Mesendoderm (in vitro differentiated cells): ENCODE results near the gene CEP63.

Source experiments
- DNase-seq: peaks from one replicate; pipeline ENCODE4 v3.0.0; 2013
- H2AK5ac ChIP-seq: 2 replicates; pipeline ENCODE4 v1.6.1; 2013; ENCODE audit warnings: low read length, inconsistent platforms
- H2BK120ac ChIP-seq: 2 replicates; pipeline ENCODE4 v1.6.1; 2013; ENCODE audit warnings: low read depth, mild to moderate bottlenecking, low read length, moderate library complexity, mixed read lengths
- H2BK15ac ChIP-seq: replicated peaks from 2 replicates; pipeline ENCODE4 v1.6.1; 2013; ENCODE audit warnings: low read depth, mild to moderate bottlenecking, moderate library complexity
- H2BK5ac ChIP-seq: 2 replicates; pipeline ENCODE4 v1.6.1; 2013; ENCODE audit warnings: low read length, inconsistent platforms
- H3K18ac ChIP-seq: 2 replicates; pipeline ENCODE4 v1.6.1; 2013; ENCODE audit warnings: mild to moderate bottlenecking, low read length, mixed read lengths
- H3K23ac ChIP-seq: one replicate; pipeline ENCODE4 v1.6.1; 2013; ENCODE audit warnings: low read length
- H3K27ac ChIP-seq: 2 replicates; pipeline ENCODE4 v1.5.1; 2013; ENCODE audit warnings: low read depth, mild to moderate bottlenecking, inconsistent platforms, low read length, moderate library complexity
- H3K27me3 ChIP-seq: 2 replicates; pipeline ENCODE4 v1.6.1; 2013; ENCODE audit warnings: low read length, control low read depth, mild to moderate bottlenecking, inconsistent platforms; ENCODE audit not compliant: insufficient read depth, poor library complexity
- H3K36me3 ChIP-seq: 2 replicates; pipeline ENCODE4 v1.6.1; 2013; ENCODE audit warnings: low read length, inconsistent platforms; ENCODE audit not compliant: control insufficient read depth, insufficient read depth
- H3K4ac ChIP-seq: one replicate; pipeline ENCODE4 v1.6.1; 2013; ENCODE audit warnings: low read depth, mild to moderate bottlenecking, low read length, moderate library complexity
- H3K4me1 ChIP-seq: 2 replicates; pipeline ENCODE4 v1.6.1; 2013; ENCODE audit warnings: low read depth, low read length, inconsistent platforms; ENCODE audit not compliant: control insufficient read depth
- H3K4me2 ChIP-seq: 2 replicates; pipeline ENCODE4 v1.6.1; 2013; ENCODE audit warnings: low read length
- H3K4me3 ChIP-seq: 2 replicates; pipeline ENCODE4 v1.5.1; 2013; ENCODE audit warnings: mild to moderate bottlenecking, low read length
- H3K56ac ChIP-seq: one replicate; pipeline ENCODE4 v1.6.1; 2013; ENCODE audit warnings: low read length
- H3K79me1 ChIP-seq: 2 replicates; pipeline ENCODE4 v1.6.1; 2013; ENCODE audit warnings: low read length, inconsistent platforms
- H3K79me2 ChIP-seq: 2 replicates; pipeline ENCODE4 v1.6.1; 2013; ENCODE audit warnings: mild to moderate bottlenecking, low read length; ENCODE audit not compliant: control insufficient read depth, insufficient read depth
- H3K9ac ChIP-seq: 2 replicates; pipeline ENCODE4 v1.6.1; 2013; ENCODE audit warnings: low read length, inconsistent platforms
- H4K5ac ChIP-seq: one replicate; pipeline ENCODE4 v1.6.1; 2013; ENCODE audit warnings: low read length
- H4K8ac ChIP-seq: one replicate; pipeline ENCODE4 v1.6.1; 2013; ENCODE audit warnings: low read depth, mild to moderate bottlenecking, control low read depth, low read length, moderate library complexity
- WGBS: extraction: QIAGEN DNeasy Blood & Tissue Kit; methylation state at CpG from one replicate; pipeline ENCODE4 v1.1.7; 2013; ENCODE audit warnings: low lambda C conversion rate, missing lambda C conversion rate; ENCODE audit not compliant: insufficient coverage; ENCODE audit errors: extremely low coverage; 5-methylcytosine and 5-hydroxymethylcytosine counted together

CEP63 gene

DNA sequence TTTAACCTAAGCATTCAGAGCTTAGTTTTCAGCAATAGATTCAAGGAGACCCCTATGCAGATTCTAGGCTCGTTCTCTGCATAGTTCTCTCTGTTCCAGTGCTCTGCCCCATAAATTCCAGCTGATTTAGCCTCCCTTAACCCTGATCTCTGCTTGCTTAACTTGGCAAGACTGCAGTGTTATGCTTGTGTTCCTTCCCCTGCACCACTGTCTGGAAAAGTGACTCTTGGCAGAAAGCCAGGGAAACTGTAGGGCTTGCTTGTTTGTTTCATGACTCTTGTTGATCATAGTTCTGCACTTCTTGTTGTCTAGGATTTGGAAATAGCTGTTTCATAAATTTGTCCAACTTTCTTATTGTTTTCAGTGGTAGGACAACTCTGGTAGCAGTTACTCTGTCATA lies 40.2 kb upstream of the CEP63 start:
- no peak overlapping the region for H4K8ac ChIP-seq
- H3K56ac ChIP-seq = no peak overlapping the region
- no peak overlapping the region for H2BK120ac ChIP-seq
- DNase-seq = no peak
- no peaks in the 10 kb centered on the region for H3K27me3 ChIP-seq
- no CpG with 5 or more reads among the region's 1 CpG for WGBS
- H3K79me2 ChIP-seq = no peaks in the 10 kb centered on the region
- H3K18ac ChIP-seq = no peak overlapping the region
- H3K4me3 ChIP-seq = no peak overlapping the region
- no peak overlapping the region for H2AK5ac ChIP-seq
- no peak overlapping the region for H3K4ac ChIP-seq
- H3K36me3 ChIP-seq = no peaks in the 10 kb centered on the region
- H3K27ac ChIP-seq = no peak overlapping the region
- no peak overlapping the region for H4K5ac ChIP-seq
- H2BK5ac ChIP-seq = no peak overlapping the region
- H2BK15ac ChIP-seq = no peak overlapping the region
- no peak overlapping the region for H3K9ac ChIP-seq
- H3K4me2 ChIP-seq = no peak overlapping the region
- peaks cover 1% of the 10 kb centered on the region for H3K4me1 ChIP-seq
- H3K79me1 ChIP-seq = no peaks in the 10 kb centered on the region
- H3K23ac ChIP-seq = no peak overlapping the region

- H3K9ac ChIP-seq = no peak overlapping the region
- WGBS = no CpG with 5 or more reads among the region's 3 CpGs
- no peaks in the 10 kb centered on the region for H3K36me3 ChIP-seq
- H4K8ac ChIP-seq = no peak overlapping the region
- no peaks in the 10 kb centered on the region for H3K79me2 ChIP-seq
- no peaks in the 10 kb centered on the region for H3K79me1 ChIP-seq
- H3K4ac ChIP-seq = no peak overlapping the region
- DNase-seq = no peak
- no peak overlapping the region for H3K27ac ChIP-seq
- peaks cover 1% of the 10 kb centered on the region for H3K4me1 ChIP-seq
- H3K56ac ChIP-seq = no peak overlapping the region
- no peak overlapping the region for H3K23ac ChIP-seq
- no peak overlapping the region for H4K5ac ChIP-seq
- no peak overlapping the region for H2AK5ac ChIP-seq
- H3K27me3 ChIP-seq = no peaks in the 10 kb centered on the region
- H2BK5ac ChIP-seq = no peak overlapping the region
- H3K4me3 ChIP-seq = no peak overlapping the region
- no peak overlapping the region for H2BK15ac ChIP-seq
- no peak overlapping the region for H3K4me2 ChIP-seq
- no peak overlapping the region for H2BK120ac ChIP-seq
- H3K18ac ChIP-seq = no peak overlapping the region
Observed at GRCh38 chr3:134446800-134447199, 39.1 kb upstream of the CEP63 start.

DNA sequence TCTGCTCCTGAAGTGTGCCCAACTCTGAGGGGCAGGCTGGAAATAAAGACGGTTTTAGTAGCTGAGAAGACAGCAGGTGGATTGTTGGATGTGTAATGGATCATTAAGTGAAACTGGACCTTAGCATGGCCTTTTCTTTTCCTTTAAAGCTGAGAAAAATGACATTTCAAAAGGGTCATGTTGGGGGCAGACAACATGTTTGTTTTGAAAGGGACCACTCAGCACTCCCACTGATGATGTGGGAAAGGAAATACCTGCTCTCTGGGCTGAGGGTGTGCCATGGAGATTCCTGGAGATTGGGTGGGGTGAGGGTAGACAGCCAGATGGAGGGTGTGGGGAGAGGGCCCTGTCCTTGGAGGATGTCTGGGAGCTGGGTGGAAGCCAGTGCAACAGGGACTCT lies 38.5 kb upstream of the CEP63 start:
- WGBS = no CpG with 5 or more reads among the region's 1 CpG
- Histone ChIP-seq H3K9ac (no peak overlapping the region), H3K18ac (no peak overlapping the region), H3K27me3 (no peaks in the 10 kb centered on the region), H3K79me1 (no peaks in the 10 kb centered on the region), H4K5ac (no peak overlapping the region), H2AK5ac (no peak overlapping the region), H3K4me1 (peaks cover 1% of the 10 kb centered on the region), H4K8ac (no peak overlapping the region), H2BK15ac (no peak overlapping the region), H3K27ac (no peak overlapping the region), H3K4me3 (no peak overlapping the region), H2BK120ac (no peak overlapping the region), H2BK5ac (no peak overlapping the region), H3K4me2 (no peak overlapping the region), H3K23ac (no peak overlapping the region), H3K4ac (no peak overlapping the region), H3K56ac (no peak overlapping the region), H3K36me3 (no peaks in the 10 kb centered on the region), H3K79me2 (no peaks in the 10 kb centered on the region)
- no peak for DNase-seq

GRCh38 chr3:134448664-134449063 lies 37.2 kb upstream of the CEP63 start:
- Histone ChIP-seq H4K5ac (no peak overlapping the region), H3K27ac (no peak overlapping the region), H2AK5ac (no peak overlapping the region), H3K23ac (no peak overlapping the region), H3K36me3 (no peaks in the 10 kb centered on the region), H4K8ac (no peak overlapping the region), H3K4me1 (peaks cover 1% of the 10 kb centered on the region), H2BK5ac (no peak overlapping the region), H3K56ac (no peak overlapping the region), H3K27me3 (no peaks in the 10 kb centered on the region), H3K4me2 (no peak overlapping the region), H3K79me1 (no peaks in the 10 kb centered on the region), H3K79me2 (no peaks in the 10 kb centered on the region), H3K18ac (no peak overlapping the region), H2BK15ac (no peak overlapping the region), H2BK120ac (no peak overlapping the region), H3K4me3 (no peak overlapping the region), H3K4ac (no peak overlapping the region), H3K9ac (no peak overlapping the region)
- WGBS = no CpG with 5 or more reads among the region's 5 CpGs
- no peak for DNase-seq

DNA sequence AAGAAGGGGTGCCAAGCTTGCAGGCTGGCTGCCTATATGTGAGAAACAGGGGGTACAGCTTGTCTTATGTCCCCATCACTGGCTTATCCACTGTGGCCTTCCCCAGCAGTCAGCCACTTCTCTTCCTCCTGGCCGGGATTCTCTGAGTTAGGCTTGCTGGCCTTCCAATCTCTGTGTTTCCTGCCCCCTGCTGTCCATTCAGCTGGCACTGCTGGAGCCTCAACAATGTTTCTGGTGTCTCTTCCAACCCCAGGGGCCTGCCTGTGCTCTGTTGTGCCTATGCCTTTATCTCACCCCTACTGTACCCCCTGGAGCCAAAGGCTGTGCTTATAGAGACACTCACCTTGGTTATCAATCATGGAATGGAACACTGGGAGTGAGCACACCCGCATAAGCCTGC lies 36.6 kb upstream of the CEP63 start:
- Histone ChIP-seq H3K79me1 (no peaks in the 10 kb centered on the region), H3K27me3 (no peaks in the 10 kb centered on the region), H2BK15ac (no peak overlapping the region), H2AK5ac (no peak overlapping the region), H3K36me3 (no peaks in the 10 kb centered on the region), H3K4me3 (no peak overlapping the region), H3K23ac (no peak overlapping the region), H3K4ac (no peak overlapping the region), H3K56ac (peak overlapping the region; percentile 62), H3K9ac (no peak overlapping the region), H2BK120ac (no peak overlapping the region), H3K79me2 (no peaks in the 10 kb centered on the region), H3K27ac (no peak overlapping the region), H4K8ac (no peak overlapping the region), H2BK5ac (no peak overlapping the region), H3K18ac (no peak overlapping the region), H3K4me2 (no peak overlapping the region), H3K4me1 (peaks cover 1% of the 10 kb centered on the region), H4K5ac (no peak overlapping the region)
- WGBS = no CpG with 5 or more reads among the region's 2 CpGs
- peak; percentile 84 for DNase-seq

DNA sequence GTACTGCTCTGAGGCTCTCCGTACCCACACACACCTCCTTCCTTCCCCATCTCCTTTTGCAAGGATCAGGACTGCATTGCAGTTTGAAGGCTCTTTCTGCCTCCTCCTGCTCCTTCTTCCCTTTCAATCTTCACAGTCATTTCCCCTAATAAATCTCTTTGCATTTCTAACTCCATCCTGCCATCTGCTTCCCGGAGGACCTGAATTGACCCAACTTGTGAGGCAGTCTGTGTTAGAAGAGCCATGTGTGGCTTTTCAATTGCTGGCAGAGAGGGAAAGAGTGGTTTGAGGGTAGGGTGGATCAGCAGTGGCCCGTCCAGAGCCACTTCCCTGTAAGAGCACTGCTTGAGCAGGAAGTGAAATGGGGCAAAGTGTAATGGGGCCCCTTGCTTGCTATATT lies 35.9 kb upstream of the CEP63 start:
- no peak overlapping the region for H3K18ac ChIP-seq
- H3K4me2 ChIP-seq = no peak overlapping the region
- H4K8ac ChIP-seq = no peak overlapping the region
- H3K56ac ChIP-seq = peak overlapping the region; percentile 20
- no peaks in the 10 kb centered on the region for H3K79me1 ChIP-seq
- no peaks in the 10 kb centered on the region for H3K27me3 ChIP-seq
- H3K9ac ChIP-seq = no peak overlapping the region
- DNase-seq = no peak
- no peak overlapping the region for H2BK120ac ChIP-seq
- no peak overlapping the region for H3K23ac ChIP-seq
- H3K4ac ChIP-seq = no peak overlapping the region
- WGBS = no CpG with 5 or more reads among the region's 3 CpGs
- no peaks in the 10 kb centered on the region for H3K36me3 ChIP-seq
- no peak overlapping the region for H3K4me3 ChIP-seq
- H3K27ac ChIP-seq = no peak overlapping the region
- no peaks in the 10 kb centered on the region for H3K79me2 ChIP-seq
- H4K5ac ChIP-seq = no peak overlapping the region
- no peak overlapping the region for H2BK15ac ChIP-seq
- H2BK5ac ChIP-seq = no peak overlapping the region
- H2AK5ac ChIP-seq = no peak overlapping the region
- peaks cover 1% of the 10 kb centered on the region for H3K4me1 ChIP-seq
